Lung (tissue), 12 donors: ENCODE measurements around the gene ITGA1. TPM values are rescaled to one million over a fixed set of nuclear protein-coding genes. Genes with fewer than 3 reads are reported as not detected.

ENCODE experiments used
- ATAC-seq: fragments of 200-7000 bp; cut with Tn5 transposase; one replicate; pipeline ENCODE4 v1.9.1; 2020; ENCODE audit warnings: moderate number of reproducible peaks; ENCODE audit not compliant: insufficient read depth, low FRiP score
- DNase-seq, 3 donors: peaks; one replicate each; pipeline ENCODE4 v3.0.0-alpha.2; 2013 to 2017
- H3K27ac ChIP-seq, 2 donors: one replicate each; pipeline ENCODE4 v1.5.1; 2013; ENCODE audit warnings: mild to moderate bottlenecking in 2 of 2, moderate library complexity in 2 of 2, control low read depth in 1 of 2, inconsistent platforms in 1 of 2, low read depth in 1 of 2, low read length in 1 of 2
- H3K27me3 ChIP-seq, 3 donors: one replicate each; pipeline ENCODE4 v1.5.1; 2013; ENCODE audit warnings: low read length in 2 of 3; ENCODE audit not compliant: control insufficient read depth in 3 of 3, insufficient read depth in 3 of 3
- H3K36me3 ChIP-seq, 4 donors: one replicate each; pipeline ENCODE4 v1.5.1; 2013; ENCODE audit warnings: low read length in 4 of 4, mild to moderate bottlenecking in 1 of 4, moderate library complexity in 1 of 4; ENCODE audit not compliant: control insufficient read depth in 4 of 4, insufficient read depth in 4 of 4
- H3K4me1 ChIP-seq, 5 donors: one replicate each; pipeline ENCODE4 v1.5.1; 2013; ENCODE audit warnings: low read length in 5 of 5, mild to moderate bottlenecking in 2 of 5, moderate library complexity in 1 of 5; ENCODE audit not compliant: control insufficient read depth in 5 of 5, insufficient read depth in 5 of 5
- H3K4me3 ChIP-seq: one replicate; pipeline ENCODE4 v1.5.1; 2013; ENCODE audit warnings: mild to moderate bottlenecking, control low read depth, moderate library complexity
- H3K9ac ChIP-seq, 2 donors: one replicate each; pipeline ENCODE4 v1.5.1; 2013; ENCODE audit warnings: low read length in 2 of 2, control low read depth in 1 of 2; ENCODE audit not compliant: insufficient read depth in 1 of 2
- H3K9me3 ChIP-seq, 4 donors: one replicate each; pipeline ENCODE4 v1.5.1; 2013; ENCODE audit warnings: low read length in 3 of 4, mild to moderate bottlenecking in 1 of 4, moderate library complexity in 1 of 4; ENCODE audit not compliant: control insufficient read depth in 4 of 4, insufficient read depth in 3 of 4
- WGBS, 2 donors: extraction: QIAGEN DNeasy Blood & Tissue Kit; methylation state at CpG; one replicate each; pipeline ENCODE4 v1.1.7; 2013; 5-methylcytosine and 5-hydroxymethylcytosine counted together
- polyA plus RNA-seq, 2 donors: library from polyadenylated mRNA; stranded (reverse); fragments of 200-250 nt; gene quantifications; one replicate each; pipeline ENCODE4 v1.2.1, GENCODE V29; 2013
- total RNA-seq, 2 donors: library from RNA; depleted of rRNA in 1 of 2; stranded (reverse); fragments of >200 nt in 1 of 2; gene quantifications; one replicate each; pipeline ENCODE4 v1.2.1, GENCODE V29; 2014 to 2021
- TF ChIP-seq, protein P1 (sequence below): IDR thresholded peaks from 2 replicates; pipeline ENCODE4 v1.5.1; 2012; ENCODE audit warnings: mild to moderate bottlenecking; ENCODE audit errors: control extremely low read depth, extremely low read depth
- donor health status: control.
- donor health status: control.
- donor health status: Bipolar disorder and iron deficiency.
- donor health status: healthy.
- donor health status: DM: yes; HTN: yes; CAD: no.

ITGA1 gene
- total and polyA plus RNA-seq, 4 donors, result 8.8 to 119 (median 47.6) TPM

DNA sequence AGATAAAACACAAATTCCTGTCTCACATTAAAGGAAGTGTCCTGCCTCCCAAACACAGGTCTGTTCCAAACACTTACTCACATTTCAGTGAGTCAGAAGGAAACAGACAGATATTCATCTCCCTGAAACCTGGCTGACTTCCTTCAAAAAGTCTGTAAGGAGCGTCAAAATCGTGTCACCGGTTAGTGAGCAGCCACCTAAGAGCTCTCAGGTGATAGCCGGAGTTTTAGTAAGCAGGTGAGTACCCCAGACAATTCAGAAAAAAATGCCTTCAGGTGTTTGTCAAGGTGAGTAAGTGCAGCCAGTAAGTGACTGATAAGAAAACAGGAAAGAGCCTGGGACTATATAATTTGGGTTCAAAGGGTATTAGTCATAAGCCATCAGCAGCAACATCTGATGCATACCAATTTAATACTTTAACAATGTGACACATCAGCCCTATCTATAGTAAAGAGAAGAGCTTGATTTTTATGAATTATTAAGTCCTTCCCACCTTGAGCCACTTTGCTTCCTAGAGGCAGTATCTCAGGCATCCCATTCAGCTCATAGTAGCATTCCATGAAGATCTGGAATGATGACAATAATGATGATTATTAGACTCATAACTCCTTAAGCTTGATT, 200.1 kb downstream of the ITGA1 start:
- Histone ChIP-seq H3K27ac (no peak overlapping the region), H3K4me3 (no peak overlapping the region), H3K4me1 (peaks cover 0 to 13% (median 0%) of the 10 kb centered on the region in 5 donors), H3K9ac (peak overlapping the region in 1 of 2 donors; percentile 17), H3K36me3 (no peaks in the 10 kb centered on the region), H3K27me3 (peaks cover 0 to 15% (median 0%) of the 10 kb centered on the region in 3 donors), H3K9me3 (no peaks in the 10 kb centered on the region)
- ATAC-seq, result peak; percentile 31
- DNase-seq, result no peak
- 39% methylated on average over 4 of the region's 4 CpGs for WGBS, 2 donors
- TF ChIP-seq, protein P1, sequence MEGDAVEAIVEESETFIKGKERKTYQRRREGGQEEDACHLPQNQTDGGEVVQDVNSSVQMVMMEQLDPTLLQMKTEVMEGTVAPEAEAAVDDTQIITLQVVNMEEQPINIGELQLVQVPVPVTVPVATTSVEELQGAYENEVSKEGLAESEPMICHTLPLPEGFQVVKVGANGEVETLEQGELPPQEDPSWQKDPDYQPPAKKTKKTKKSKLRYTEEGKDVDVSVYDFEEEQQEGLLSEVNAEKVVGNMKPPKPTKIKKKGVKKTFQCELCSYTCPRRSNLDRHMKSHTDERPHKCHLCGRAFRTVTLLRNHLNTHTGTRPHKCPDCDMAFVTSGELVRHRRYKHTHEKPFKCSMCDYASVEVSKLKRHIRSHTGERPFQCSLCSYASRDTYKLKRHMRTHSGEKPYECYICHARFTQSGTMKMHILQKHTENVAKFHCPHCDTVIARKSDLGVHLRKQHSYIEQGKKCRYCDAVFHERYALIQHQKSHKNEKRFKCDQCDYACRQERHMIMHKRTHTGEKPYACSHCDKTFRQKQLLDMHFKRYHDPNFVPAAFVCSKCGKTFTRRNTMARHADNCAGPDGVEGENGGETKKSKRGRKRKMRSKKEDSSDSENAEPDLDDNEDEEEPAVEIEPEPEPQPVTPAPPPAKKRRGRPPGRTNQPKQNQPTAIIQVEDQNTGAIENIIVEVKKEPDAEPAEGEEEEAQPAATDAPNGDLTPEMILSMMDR, result no peak

DNA sequence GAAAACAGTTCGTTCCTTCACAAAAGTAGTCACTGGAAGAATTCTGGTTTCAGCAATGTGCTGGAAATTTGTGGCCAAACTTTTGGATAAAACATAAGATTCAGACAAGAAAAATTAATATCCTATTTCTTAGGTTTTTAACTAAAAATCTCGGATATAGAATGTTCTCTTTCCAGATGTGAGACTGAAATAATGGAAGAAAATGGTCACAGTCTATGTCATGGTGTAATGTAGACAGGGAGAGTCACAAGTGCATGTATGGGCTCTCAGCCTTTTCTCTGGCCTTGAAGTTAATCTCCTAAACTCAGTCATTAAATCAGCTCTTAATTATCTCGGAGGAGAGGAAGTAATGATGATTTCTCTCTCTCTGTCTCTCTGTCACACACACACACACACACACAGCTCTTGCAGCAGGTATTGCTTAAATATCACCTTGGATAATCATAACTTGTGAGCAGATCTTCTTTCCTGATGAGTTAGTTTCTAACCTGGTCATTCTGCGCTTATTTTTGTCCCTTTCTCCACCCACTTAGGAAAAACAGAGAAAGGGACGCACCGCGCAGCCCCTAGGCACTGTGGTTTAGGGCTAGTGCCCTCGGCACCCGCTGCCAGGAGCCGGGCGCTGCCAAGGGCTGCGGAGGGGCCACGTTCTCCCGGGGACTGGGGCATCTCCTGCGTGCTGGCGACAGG, 200.8 kb downstream of the ITGA1 start:
- H3K9ac ChIP-seq, result no peak overlapping the region
- DNase-seq, result no peak
- H3K9me3 ChIP-seq, result no peaks in the 10 kb centered on the region
- H3K27ac ChIP-seq, result peak overlapping the region; percentile 43 to 85
- TF ChIP-seq, protein P1, result no peak
- 8% methylated on average over 16 of the region's 16 CpGs for WGBS, 2 donors
- peak; percentile 7 for ATAC-seq
- H3K4me1 ChIP-seq, result peaks cover 0 to 13% (median 2%) of the 10 kb centered on the region in 5 donors
- no peaks in the 10 kb centered on the region for H3K36me3 ChIP-seq
- H3K4me3 ChIP-seq, result peak overlapping the region; percentile 88
- H3K27me3 ChIP-seq, result peaks cover 0 to 15% (median 0%) of the 10 kb centered on the region in 3 donors

DNA sequence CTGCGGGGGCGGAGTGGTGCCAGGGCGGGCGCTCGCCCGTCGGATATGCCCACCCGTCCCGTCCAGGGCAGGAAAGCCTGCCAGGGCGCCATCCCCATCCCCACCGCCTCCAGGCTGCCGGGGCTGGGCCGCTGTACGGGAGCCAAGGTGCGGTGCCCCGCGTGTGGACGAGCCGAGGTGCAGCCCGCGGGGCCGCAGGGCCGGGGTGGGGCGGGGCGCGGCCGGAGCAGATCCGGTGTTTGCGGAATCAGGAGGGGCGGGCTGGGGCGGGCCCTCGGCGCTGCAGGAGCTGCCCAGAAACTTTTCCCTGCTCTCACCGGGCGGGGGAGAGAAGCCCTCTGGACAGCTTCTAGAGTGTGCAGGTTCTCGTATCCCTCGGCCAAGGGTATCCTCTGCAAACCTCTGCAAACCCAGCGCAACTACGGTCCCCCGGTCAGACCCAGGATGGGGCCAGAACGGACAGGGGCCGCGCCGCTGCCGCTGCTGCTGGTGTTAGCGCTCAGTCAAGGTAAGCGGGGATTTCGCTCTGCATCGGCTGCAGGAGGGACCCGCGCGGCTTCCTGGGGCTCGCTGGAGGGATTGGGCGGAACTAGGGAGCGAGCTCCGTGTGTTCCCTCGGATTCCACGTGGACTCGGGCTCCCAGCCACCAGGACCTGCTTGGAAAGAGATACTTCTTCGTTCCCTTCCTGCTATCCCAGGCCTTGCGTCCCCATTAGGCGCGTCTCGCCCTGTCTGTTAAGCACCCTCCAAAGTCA, 201.5 kb downstream of the ITGA1 start, which contains the start of gene ITGA2:
ITGA2 (plus strand) TSS at position 328 of the 756 bp plus-strand sequence; CDS start at position 445, 117 bp downstream.
- peaks cover 0 to 13% (median 2%) of the 10 kb centered on the region in 5 donors for H3K4me1 ChIP-seq
- peak; percentile 41 to 57 (median 50) for DNase-seq
- H3K27me3 ChIP-seq, result peaks cover 0 to 15% (median 0%) of the 10 kb centered on the region in 3 donors
- peak within 1 kb of the TSS; percentile 88 for H3K4me3 ChIP-seq
- no peaks in the 10 kb centered on the region for H3K36me3 ChIP-seq
- peak within 1 kb of the TSS; percentile 31 to 48 for H3K9ac ChIP-seq
- peak within 1 kb of the TSS; percentile 43 to 85 for H3K27ac ChIP-seq
- 0 to 1% methylated on average over 57 to 64 of the region's 64 CpGs for WGBS, 2 donors
- TF ChIP-seq, protein P1, result no peak
- peak; percentile 71 for ATAC-seq
- no peaks in the 10 kb centered on the region for H3K9me3 ChIP-seq
